SK-N-SH (cell line): Measurements from ENCODE around the gene SLFN14. TPM values are rescaled to one million over a fixed set of nuclear protein-coding genes. Genes with fewer than 3 reads are reported as not detected.

Source experiments
- CTCF ChIA-PET: fragments of 300-600, 350-600 bp; formaldehyde crosslinking; extraction: SDS; loops from one replicate; lab custom pipeline; 2021; lab: Yijun Ruan, JAX
- POLR2A ChIA-PET: fragments of 350-600 bp; sonication (Branson Sonifier 250); formaldehyde crosslinking; extraction: SDS; loops from one replicate; lab custom pipeline; 2020; ENCODE audit warnings: antibody characterized with exemption, inconsistent platforms; lab: Yijun Ruan, JAX
- DNase-seq: peaks from one replicate; pipeline ENCODE4 v3.0.0; 2012
- H2AFZ ChIP-seq: fragments of 200-600 bp; sonication (generic); 2 replicates; pipeline ENCODE4 v1.8.1; 2016; ENCODE audit warnings: antibody characterized with exemption, mild to moderate bottlenecking, low read depth
- H3F3A ChIP-seq: fragments of 200-600 bp; sonication (generic); replicated peaks from 2 replicates; pipeline ENCODE3; 2016; ENCODE audit warnings: antibody characterized with exemption, mild to moderate bottlenecking; ENCODE audit not compliant: insufficient read depth
- H3K27ac ChIP-seq, 2 experiments: fragments of 200-500 bp in 1 of 2; fragments of 200-600 bp in 1 of 2; sonication (Bioruptor generic) in 1 of 2; sonication (generic), shearing (Covaris generic) in 1 of 2; 2 replicates each; pipeline versions ENCODE4 v1.5.1 to v1.6.1; 2014 to 2016; ENCODE audit warnings: low read depth in 2 of 2, inconsistent platforms in 1 of 2, low read length in 1 of 2, mild to moderate bottlenecking in 1 of 2, mixed read lengths in 1 of 2
- H3K27me3 ChIP-seq: fragments of 200-600 bp; sonication (generic), shearing (Covaris generic); 2 replicates; pipeline ENCODE4 v1.6.1; 2016; ENCODE audit warnings: mixed run types; ENCODE audit not compliant: insufficient read depth
- H3K36me3 ChIP-seq, 2 experiments: fragments of 200-500 bp in 1 of 2; fragments of 200-600 bp in 1 of 2; sonication (Bioruptor generic) in 1 of 2; sonication (generic) in 1 of 2; replicated peaks in 1 of 2; 2 replicates each; pipeline versions ENCODE3 to v1.5.1; 2014 to 2016; ENCODE audit warnings: low read length in 1 of 2, mild to moderate bottlenecking in 1 of 2; ENCODE audit not compliant: insufficient read depth in 2 of 2, control insufficient read depth in 1 of 2
- H3K4me1 ChIP-seq, 2 experiments: fragments of 200-500 bp in 1 of 2; fragments of 200-600 bp in 1 of 2; sonication (Bioruptor generic) in 1 of 2; sonication (generic), shearing (Covaris generic) in 1 of 2; 2 replicates each; pipeline versions ENCODE4 v1.5.1 to v1.6.1; 2014 to 2016; ENCODE audit warnings: low read depth in 1 of 2, low read length in 1 of 2, mixed run types in 1 of 2; ENCODE audit not compliant: insufficient read depth in 2 of 2, control insufficient read depth in 1 of 2
- H3K4me2 ChIP-seq: fragments of 200-600 bp; sonication (generic), shearing (Covaris generic); 2 replicates; pipeline ENCODE4 v1.6.1; 2017; ENCODE audit warnings: mixed run types
- H3K4me3 ChIP-seq, 2 experiments: fragments of 200-500 bp in 1 of 2; fragments of 200-600 bp in 1 of 2; sonication (Bioruptor generic) in 1 of 2; sonication (generic), shearing (Covaris generic) in 1 of 2; 2 replicates each; pipeline versions ENCODE4 v1.5.1 to v1.8.1; 2014 to 2016; ENCODE audit warnings: low read depth in 2 of 2, inconsistent platforms in 1 of 2, low read length in 1 of 2, mild to moderate bottlenecking in 1 of 2, mixed read lengths in 1 of 2, moderate library complexity in 1 of 2
- H3K79me2 ChIP-seq: fragments of 200-600 bp; sonication (generic); 2 replicates; pipeline ENCODE4 v1.8.1; 2017; ENCODE audit warnings: mild to moderate bottlenecking; ENCODE audit not compliant: insufficient read depth
- H3K9ac ChIP-seq: fragments of 200-600 bp; sonication (generic); 2 replicates; pipeline ENCODE4 v1.6.1; 2017; ENCODE audit warnings: mixed run types
- H3K9me2 ChIP-seq: fragments of 200-600 bp; sonication (generic); 2 replicates; pipeline ENCODE4 v1.6.1; 2017; ENCODE audit warnings: mixed run types
- H3K9me3 ChIP-seq: fragments of 200-600 bp; sonication (generic); 2 replicates; pipeline ENCODE4 v1.6.1; 2017; ENCODE audit warnings: mixed run types, mild to moderate bottlenecking, moderate library complexity
- H4K20me1 ChIP-seq: fragments of 200-600 bp; sonication (generic); 2 replicates; pipeline ENCODE4 v1.6.1; 2017; ENCODE audit warnings: mild to moderate bottlenecking, mixed run types; ENCODE audit not compliant: insufficient read depth
- CHD2 ChIP-seq: fragments of 150-350 bp; IDR thresholded peaks from 2 replicates; pipeline ENCODE4 v1.6.1; 2018; ENCODE audit warnings: low read length; ENCODE audit not compliant: partially characterized antibody
- EP300 ChIP-seq, 2 experiments: IDR thresholded peaks; 2 replicates each; pipeline versions ENCODE4 v1.4.0 to v1.6.1; 2012; ENCODE audit warnings: borderline replicate concordance in 1 of 2, low read depth in 1 of 2, low read length in 1 of 2
- FOSL2 ChIP-seq: IDR thresholded peaks from 2 replicates; pipeline ENCODE4 v1.4.0; 2012; ENCODE audit warnings: low read depth, mild to moderate bottlenecking, moderate library complexity, borderline replicate concordance
- GABPA ChIP-seq: IDR thresholded peaks from 2 replicates; pipeline ENCODE4 v1.4.0; 2012; ENCODE audit warnings: low read depth, mild to moderate bottlenecking
- GATA2 ChIP-seq: sonication (generic); formaldehyde crosslinking; IDR thresholded peaks from 2 replicates; pipeline ENCODE4 v1.5.0; 2020; ENCODE audit warnings: mild to moderate bottlenecking, missing genetic modification reagents
- JUND ChIP-seq: IDR thresholded peaks from 2 replicates; pipeline ENCODE4 v1.4.0; 2012
- MXI1 ChIP-seq: IDR thresholded peaks from 2 replicates; pipeline ENCODE4 v1.6.1; 2012; ENCODE audit warnings: mild to moderate bottlenecking, low read depth, low read length, improper control_type of control experiment
- NRF1 ChIP-seq: IDR thresholded peaks from 2 replicates; pipeline ENCODE4 v1.6.1; 2012; ENCODE audit warnings: low read depth, mild to moderate bottlenecking, low read length
- RAD21 ChIP-seq: IDR thresholded peaks from 2 replicates; pipeline ENCODE4 v1.6.1; 2012; ENCODE audit warnings: mild to moderate bottlenecking, low read length
- SIN3A ChIP-seq: IDR thresholded peaks from 2 replicates; pipeline ENCODE4 v1.6.1; 2012; ENCODE audit warnings: low read depth, mild to moderate bottlenecking, low read length, moderate library complexity, borderline replicate concordance
- SMC3 ChIP-seq: IDR thresholded peaks from 2 replicates; pipeline ENCODE4 v1.6.1; 2012; ENCODE audit warnings: low read depth, low read length, improper control_type of control experiment
- WGBS: methylation state at CpG from one replicate; pipeline ENCODE4 v1.1.6; 2017; ENCODE audit warnings: low lambda C conversion rate; 5-methylcytosine and 5-hydroxymethylcytosine counted together
- polyA plus RNA-seq, 3 experiments: library from polyadenylated mRNA; depleted of rRNA; stranded (reverse); fragments of >200 nt; gene quantifications; 2 replicates each; pipeline ENCODE4 v1.2.3, GENCODE V29; 2012
- TF ChIP-seq, protein P1 (sequence below): fragments of 150-350 bp; IDR thresholded peaks from 2 replicates; pipeline ENCODE4 v1.6.1; 2017; ENCODE audit warnings: antibody characterized with exemption, low read length, low read depth, borderline replicate concordance
- TF ChIP-seq, protein P2 (sequence below): fragments of 150-350 bp; IDR thresholded peaks from 2 replicates; pipeline ENCODE4 v1.6.1; 2016; ENCODE audit warnings: mild to moderate bottlenecking, low read depth, low read length
- TF ChIP-seq, protein P3 (sequence below): IDR thresholded peaks from 2 replicates; pipeline ENCODE4 v1.4.0; 2012; ENCODE audit warnings: low read depth

The SLFN14 gene
- polyA plus RNA-seq, 1 of the 3 experiments (the other 2 are of a cell fraction), result not detected

DNA sequence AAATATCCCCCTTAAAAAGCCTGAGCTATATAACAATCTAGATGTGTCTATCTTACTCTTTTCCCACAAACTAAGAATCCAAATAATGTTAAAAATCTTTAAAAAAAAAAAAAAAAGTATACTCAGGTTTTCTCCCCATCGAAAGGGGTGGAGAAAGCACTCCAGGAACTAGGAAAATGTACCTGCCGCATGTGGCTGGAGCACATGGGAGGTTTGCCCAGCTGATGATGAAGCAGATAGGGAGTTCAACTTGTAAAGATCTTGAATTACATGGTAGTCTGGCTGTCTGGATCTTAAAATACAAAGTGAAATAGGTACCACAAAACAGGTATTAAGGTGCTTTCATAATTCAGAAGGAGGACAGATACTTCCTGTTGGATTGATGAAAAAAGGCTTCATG lies 8.8 kb upstream of the SLFN14 start:
- Histone ChIP-seq H3K36me3 (peaks cover 2 to 8% of the 10 kb centered on the region in 2 experiments), H4K20me1 (no peaks in the 10 kb centered on the region), H3K27me3 (no peaks in the 10 kb centered on the region; the same call in 1 of the 2 replicates), H3K4me2 (peak overlapping the region; percentile 88), H3K9me3 (no peaks in the 10 kb centered on the region), H3K27ac (no peak overlapping the region), H3K9ac (no peak overlapping the region), H3K4me1 (peaks cover 0 to 10% of the 10 kb centered on the region in 2 experiments; a peak in 2 of 4 replicates), H3F3A (peaks cover 5% of the 10 kb centered on the region), H3K9me2 (no peaks in the 10 kb centered on the region), H3K79me2 (peaks cover 44% of the 10 kb centered on the region)
- CTCF ChIA-PET, result interaction anchor here (0.8 to 1.0 kb wide), 2 partner anchors 35 to 175 kb away, joined by 3 read pairs; no protein-coding TSS in a partner anchor
- WGBS, result 86% methylated on average over 2 of the region's 2 CpGs
- DNase-seq, result no peak
- TF ChIP-seq RAD21 (no peak), GATA2 (CRISPR knock-in tag) (no peak), NRF1 (no peak), JUND (no peak), SMC3 (no peak), CHD2 (no peak), EP300 (IDR thresholded peaks at IDR 0.05; ENCODE audit: borderline replicate concordance in 1 of 2, low read depth in 1 of 2, low read length in 1 of 2) (no peak), GABPA (no peak)
- TF ChIP-seq, protein P1, sequence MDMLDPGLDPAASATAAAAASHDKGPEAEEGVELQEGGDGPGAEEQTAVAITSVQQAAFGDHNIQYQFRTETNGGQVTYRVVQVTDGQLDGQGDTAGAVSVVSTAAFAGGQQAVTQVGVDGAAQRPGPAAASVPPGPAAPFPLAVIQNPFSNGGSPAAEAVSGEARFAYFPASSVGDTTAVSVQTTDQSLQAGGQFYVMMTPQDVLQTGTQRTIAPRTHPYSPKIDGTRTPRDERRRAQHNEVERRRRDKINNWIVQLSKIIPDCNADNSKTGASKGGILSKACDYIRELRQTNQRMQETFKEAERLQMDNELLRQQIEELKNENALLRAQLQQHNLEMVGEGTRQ, result no peak
- TF ChIP-seq, all 33 proteins: peak for 0
- Histone ChIP-seq H3K4me3 (peak overlapping the region in 1 of 2 experiments; percentile 30; a peak in 1 of 4 replicates), H2AFZ (no peak overlapping the region)
- POLR2A ChIA-PET, result no interaction called here

DNA sequence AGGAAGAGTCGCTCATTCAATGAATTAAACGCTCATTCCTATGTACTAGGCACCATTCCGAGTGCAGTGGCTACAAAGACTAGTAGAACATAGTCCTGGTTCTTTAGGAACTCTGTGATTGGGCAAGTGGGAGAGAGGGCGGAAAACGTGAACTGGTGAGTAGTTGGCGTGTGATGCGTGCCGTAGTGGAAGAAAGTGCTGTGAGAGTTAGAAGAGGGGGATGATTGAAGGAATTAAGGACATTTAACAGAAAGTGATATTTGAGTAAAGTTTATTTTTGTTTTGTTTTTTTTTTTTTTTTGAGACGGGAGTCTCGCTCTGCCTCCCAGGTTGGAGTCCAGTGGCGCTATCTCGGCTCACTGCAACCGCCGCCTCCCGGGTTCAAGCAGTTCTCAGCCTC lies 7.9 kb upstream of the SLFN14 start:
- Histone ChIP-seq H3K9me3 (no peaks in the 10 kb centered on the region), H3K27me3 (no peaks in the 10 kb centered on the region; the same call in 1 of the 2 replicates), H3K36me3 (peaks cover 0 to under 1% of the 10 kb centered on the region in 2 experiments)
- WGBS, result 17% methylated on average over 15 of the region's 15 CpGs
- TF ChIP-seq NRF1 (no peak), SIN3A (0 out of 2 replicates have a peak, but pooled peaks have one; percentile 58), GATA2 (CRISPR knock-in tag) (no peak), FOSL2 (no peak), MXI1 (peak; percentile 37; the same call in 1 of the 2 replicates)
- TF ChIP-seq, protein P2, sequence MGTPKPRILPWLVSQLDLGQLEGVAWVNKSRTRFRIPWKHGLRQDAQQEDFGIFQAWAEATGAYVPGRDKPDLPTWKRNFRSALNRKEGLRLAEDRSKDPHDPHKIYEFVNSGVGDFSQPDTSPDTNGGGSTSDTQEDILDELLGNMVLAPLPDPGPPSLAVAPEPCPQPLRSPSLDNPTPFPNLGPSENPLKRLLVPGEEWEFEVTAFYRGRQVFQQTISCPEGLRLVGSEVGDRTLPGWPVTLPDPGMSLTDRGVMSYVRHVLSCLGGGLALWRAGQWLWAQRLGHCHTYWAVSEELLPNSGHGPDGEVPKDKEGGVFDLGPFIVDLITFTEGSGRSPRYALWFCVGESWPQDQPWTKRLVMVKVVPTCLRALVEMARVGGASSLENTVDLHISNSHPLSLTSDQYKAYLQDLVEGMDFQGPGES, result no peak
- TF ChIP-seq, protein P3, sequence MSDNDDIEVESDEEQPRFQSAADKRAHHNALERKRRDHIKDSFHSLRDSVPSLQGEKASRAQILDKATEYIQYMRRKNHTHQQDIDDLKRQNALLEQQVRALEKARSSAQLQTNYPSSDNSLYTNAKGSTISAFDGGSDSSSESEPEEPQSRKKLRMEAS, result 0 out of 2 replicates have a peak, but pooled peaks have one; percentile 21
- TF ChIP-seq, all 33 proteins: peak for 3
- Histone ChIP-seq H3K4me2 (peak overlapping the region; percentile 88), H3K4me1 (peaks cover 0 to 10% of the 10 kb centered on the region in 2 experiments; a peak in 2 of 4 replicates), H2AFZ (peak overlapping the region; percentile 90), H3K4me3 (peak overlapping the region; percentile 67 to 82), H4K20me1 (no peaks in the 10 kb centered on the region), H3F3A (peaks cover 3% of the 10 kb centered on the region), H3K27ac (peak overlapping the region in 1 of 2 experiments; percentile 59; a peak in 2 of 4 replicates), H3K9ac (peak overlapping the region; percentile 79), H3K9me2 (no peaks in the 10 kb centered on the region), H3K79me2 (peaks cover 44% of the 10 kb centered on the region)
- POLR2A ChIA-PET, result interaction anchor here (0.6 to 1.2 kb wide), 3 partner anchors 10 to 19 kb away, joined by 3 to 18 read pairs (median 4); partner anchors contain the start of genes AP2B1 and PEX12
- peak; percentile 27 for DNase-seq
- CTCF ChIA-PET, result interaction anchor here (1.0 to 1.6 kb wide), 3 partner anchors 29 to 45 kb away, joined by 3 to 4 read pairs (median 3); no protein-coding TSS in a partner anchor
